Measurements from ENCODE around the gene SLIT3.
"Not testable (repeated sequence)": the region's sequence is repeated elsewhere in the genome, so short reads cannot be mapped to it uniquely, and the experiment has no call there.

The SLIT3 gene

GRCh38 chr5:169106911-169107706 lies 193.8 kb downstream of the SLIT3 start:
- DNase-seq (ENCODE audit: low spot score) = peak; percentile 78

DNA sequence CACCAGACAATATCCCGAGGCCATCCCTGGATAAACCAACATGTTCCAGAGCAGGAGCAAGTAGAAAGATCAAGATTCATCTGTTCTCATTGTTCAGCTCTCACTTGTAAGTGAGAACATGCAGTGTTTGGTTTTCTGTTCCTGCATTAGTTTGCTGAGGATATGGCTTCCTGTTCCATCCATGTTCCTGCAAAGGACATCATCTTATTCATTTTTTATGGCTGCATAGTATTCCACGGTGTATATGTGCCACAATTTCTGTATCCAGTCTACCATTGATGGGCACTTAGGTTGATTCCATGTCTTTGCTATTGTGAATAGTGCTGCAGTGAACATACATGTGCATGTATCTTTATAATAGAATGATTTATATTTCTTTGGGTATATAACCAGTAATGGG lies 195.4 kb downstream of the SLIT3 start:
- DNase-seq (ENCODE audit: low spot score) = not testable (repeated sequence)

DNA sequence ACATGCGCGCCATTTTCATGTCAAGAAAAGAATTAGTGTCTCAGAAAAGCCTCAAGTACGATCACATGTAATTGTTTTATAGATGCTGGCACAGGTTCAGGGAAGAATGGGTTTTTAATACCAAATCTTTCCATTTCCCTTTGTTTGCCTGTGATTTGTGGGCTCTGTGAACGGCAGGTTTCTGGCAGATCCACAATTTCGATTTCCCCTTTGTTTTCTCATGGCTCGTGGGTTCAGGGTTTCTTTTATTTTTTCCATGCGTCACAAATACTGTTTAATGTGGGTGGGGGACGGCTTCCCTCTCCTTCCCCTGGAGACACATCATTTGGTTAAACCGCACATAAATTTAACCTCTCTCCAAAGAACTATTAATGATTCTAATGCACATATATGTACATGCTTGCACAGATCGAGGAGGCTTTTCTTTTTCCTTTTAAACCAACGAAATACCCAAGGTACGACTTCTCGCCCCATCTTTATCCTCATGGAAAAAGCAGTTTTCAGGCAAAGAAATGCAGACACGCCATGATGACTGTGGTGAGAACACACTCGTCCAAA lies 195.9 kb downstream of the SLIT3 start:
- no peak for DNase-seq (ENCODE audit: low spot score)

DNA sequence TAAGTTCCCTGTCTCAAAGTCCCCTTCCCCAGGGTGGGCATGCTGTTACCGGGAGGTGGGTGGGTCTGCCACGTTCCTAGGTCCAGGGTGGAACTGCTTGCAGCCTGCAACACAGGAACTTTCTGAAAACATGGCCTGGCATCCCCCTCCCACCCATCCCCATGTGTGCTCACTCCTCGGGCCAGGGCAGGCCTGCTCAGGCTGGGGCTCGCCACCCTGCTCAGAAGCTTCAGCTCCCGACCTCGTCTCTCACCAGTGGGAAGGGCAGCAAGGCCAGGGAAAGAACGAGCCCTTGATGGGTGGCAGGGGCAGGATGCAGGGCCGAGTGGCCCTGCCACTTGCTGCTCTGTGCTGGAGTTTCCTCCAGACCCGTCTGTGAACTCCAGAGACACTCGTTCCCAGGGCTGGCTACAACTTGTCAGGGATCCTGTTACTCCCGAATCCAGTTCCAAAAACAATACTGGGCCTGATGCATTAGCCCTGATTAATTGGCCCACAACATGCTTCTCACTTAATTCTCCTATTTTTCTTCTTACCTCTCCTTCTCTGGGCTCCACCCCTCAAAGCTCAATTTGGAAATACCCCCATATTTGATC lies 197.3 kb downstream of the SLIT3 start:
- no peak for DNase-seq (ENCODE audit: low spot score)

- DNase-seq (ENCODE audit: low spot score) = no peak
Measured at GRCh38 chr5:169101966-169102365, 199.0 kb downstream of the SLIT3 start.

DNA sequence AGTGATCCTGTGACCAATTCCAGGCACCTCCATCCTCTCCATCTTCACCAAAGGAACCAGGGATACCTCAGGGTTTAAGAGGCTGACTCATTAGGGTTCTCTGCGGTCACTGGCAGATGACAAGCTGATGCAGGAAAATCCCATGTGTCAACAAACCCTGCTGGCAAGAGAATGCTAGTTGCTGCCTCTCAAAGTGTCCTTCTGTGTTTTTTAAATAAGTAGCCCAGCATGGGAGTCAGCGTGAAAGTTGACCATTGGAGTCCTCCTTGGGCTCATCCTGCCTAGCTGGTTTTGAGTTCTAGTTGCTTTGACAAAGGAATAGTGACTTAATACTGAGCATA lies 200.2 kb downstream of the SLIT3 start:
- no peak for DNase-seq (ENCODE audit: low spot score)

DNA sequence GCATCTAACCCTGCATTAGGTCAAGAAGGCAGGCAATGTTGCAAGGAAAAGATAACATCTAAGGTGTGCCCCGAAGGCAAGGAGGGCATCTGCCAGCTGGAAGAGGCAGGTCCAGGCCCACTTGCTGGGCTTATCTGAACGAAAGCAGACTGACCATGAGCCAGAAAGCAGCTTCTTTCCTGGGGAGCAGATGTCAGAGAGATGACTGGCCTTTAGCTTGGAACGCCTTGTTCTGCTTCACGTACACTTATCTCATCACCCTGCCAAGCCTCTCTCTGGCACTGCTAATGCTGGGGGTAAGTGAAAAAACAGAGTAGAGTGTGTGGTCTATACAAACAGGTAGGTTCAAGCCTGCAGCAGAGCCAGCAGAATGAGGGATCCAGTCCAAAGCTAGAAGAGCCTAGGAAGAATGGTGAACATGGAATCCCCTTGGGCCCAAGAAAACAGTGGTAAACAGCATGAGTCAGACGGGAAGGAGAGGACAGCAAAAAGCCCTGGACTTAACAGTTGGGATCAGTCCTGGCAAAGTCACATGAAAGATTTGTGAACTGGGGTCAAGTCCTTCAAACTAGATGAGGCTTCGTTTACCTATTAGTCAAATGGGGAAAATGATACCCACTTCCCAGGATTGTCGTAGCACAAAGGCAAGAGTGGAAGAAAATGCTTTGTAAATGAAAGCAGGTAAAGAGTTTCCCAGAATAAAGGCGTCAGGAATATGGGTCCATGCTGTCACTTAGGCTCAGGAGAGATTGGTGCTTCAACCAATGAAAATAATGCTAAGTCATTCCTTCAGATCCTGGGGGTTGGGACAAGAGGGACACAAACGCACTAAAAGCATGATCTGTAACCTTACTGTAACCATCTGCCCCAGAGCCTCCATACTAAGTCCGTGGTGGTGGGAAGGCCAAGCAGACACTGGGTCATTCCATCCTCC lies 200.9 kb downstream of the SLIT3 start:
- DNase-seq (ENCODE audit: low spot score) = no peak

GRCh38 chr5:169098331-169099121 lies 202.4 kb downstream of the SLIT3 start:
- DNase-seq (ENCODE audit: low spot score) = no peak

- DNase-seq (ENCODE audit: low spot score) = no peak
Measured at GRCh38 chr5:169097374-169098326, 203.3 kb downstream of the SLIT3 start.

DNA sequence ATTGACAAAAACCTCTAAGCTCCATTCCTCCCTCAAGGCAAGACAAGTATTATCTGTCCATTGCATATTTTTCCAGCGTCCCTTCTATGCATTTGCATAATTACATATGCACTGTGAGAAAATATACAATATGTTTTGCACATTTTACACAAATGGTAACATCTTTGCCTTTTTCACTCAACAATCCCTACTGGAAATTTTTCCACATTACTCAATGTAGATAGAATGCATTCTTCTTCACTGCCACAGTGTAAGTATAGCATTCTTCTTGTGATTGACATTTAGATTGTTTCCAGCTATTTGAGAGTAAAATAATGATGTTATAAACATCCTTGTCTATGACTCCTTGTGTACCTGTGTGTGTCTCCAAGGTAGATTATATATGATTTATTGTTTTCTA lies 205.0 kb downstream of the SLIT3 start:
- DNase-seq (ENCODE audit: low spot score) = no peak

DNA sequence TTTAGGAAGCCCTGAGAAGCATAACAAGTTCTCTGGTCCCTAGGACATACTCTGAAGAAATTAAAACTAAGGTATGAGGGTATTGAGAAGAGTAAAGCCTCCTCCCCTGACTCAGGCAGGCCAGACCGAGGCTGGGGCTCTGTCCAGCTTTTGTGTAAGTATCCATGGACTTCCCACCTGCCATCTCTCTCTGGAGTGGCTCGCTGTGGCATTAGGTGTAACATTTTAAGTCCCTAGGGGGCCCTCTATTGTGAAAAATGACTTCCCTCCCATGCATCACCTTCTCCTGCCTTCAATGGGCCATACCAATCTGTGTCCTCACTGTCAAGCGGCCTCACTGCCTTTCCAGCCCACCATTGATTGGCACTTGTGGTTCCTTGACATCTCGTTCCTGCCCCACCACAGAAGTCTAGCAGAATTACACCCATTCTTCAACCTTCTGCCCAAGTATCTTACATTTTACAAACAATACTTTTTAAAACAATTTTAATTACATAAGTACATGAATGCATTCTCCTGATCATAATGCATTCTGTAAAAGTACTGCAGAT lies 205.5 kb downstream of the SLIT3 start:
- no peak for DNase-seq (ENCODE audit: low spot score)

DNA sequence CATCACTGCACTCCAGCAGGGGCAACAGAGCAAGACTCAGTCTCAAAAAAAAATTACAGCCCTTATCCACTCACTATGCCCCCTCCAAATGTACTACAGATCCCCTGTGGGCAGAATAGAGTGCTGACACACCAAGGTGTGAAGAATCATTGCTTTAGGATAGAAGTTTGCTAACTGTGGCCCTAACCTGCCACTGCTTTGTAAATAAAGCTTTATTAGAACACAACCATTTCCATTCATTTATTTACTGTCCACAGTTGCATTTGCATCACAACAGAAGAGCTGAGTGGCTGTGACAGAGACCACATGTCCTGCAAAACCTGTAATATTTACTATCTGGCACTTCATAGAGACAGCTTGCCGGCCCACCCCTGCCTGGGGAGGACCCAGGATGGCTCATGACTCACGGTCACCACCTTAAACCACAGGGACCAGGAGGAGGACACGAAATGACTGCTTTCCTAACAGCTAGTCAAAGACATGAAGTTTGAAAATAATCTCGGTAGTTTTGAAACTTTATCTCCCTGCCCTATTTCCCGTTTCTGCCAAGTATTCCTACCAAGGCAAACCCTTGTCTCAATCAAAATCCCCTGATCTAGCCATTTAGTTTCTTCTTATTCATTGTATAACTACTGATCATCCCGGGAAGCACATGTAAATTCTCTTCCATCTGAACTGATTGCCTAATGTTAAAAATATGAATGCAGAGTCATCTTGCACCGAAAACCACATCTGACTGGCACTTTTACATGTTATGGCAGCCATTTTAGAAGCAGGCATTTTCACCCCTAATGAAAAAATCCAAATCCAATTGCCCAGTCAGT lies 206.1 kb downstream of the SLIT3 start:
- DNase-seq (ENCODE audit: low spot score) = no peak

DNA sequence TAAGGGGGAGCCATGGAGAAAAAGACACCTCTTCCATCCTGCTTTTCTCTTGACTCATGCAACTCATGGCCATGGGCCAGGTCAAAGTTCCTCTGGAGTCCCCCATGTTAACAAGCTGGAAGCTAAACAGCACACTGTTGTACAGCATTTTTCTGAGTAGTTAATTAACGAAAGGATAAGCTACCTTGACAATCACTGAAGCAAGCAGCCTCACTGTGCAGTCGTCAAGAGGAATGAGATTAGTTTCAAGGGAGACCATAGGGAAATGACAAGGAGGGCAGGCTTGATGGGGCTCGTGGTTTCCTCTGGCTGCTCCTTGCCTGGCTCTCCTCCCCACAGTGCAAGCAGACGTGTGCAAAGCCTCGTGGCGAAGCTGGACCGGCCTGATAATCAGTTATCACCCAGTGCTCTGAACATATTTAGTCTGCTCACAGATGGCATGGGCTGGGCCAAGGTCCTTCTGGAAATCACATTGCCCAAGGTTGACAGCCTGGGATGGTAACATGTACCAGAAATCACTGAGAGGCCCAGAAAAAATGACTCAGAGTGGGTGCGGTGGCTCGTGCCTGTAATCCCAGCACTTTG lies 209.5 kb downstream of the SLIT3 start:
- DNase-seq (ENCODE audit: low spot score) = no peak

DNA sequence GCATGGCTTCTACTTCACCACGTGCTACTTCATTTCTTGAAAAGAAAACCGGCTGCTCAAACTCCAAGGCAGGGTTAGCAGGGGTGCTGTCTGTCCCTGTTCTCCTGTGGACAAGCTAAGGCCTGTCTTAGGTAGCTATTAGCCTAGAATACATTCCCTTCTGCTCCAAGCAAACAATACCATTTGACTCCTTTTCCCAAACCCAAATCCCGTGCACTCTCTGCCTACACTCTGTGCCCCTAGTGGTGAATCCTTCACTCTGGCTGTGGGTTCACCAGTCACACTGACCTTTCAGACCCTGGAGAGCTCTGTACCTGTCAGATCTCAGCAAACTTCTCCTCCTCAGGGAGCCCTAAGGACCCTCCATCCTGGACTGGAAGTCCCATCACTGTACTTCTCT lies 211.6 kb downstream of the SLIT3 start:
- DNase-seq (ENCODE audit: low spot score) = no peak

- DNase-seq (ENCODE audit: low spot score) = no peak
Measured at GRCh38 chr5:169088028-169088725, 212.8 kb downstream of the SLIT3 start.

GRCh38 chr5:169085636-169086035 lies 215.3 kb downstream of the SLIT3 start:
- DNase-seq (ENCODE audit: low spot score) = no peak

DNA sequence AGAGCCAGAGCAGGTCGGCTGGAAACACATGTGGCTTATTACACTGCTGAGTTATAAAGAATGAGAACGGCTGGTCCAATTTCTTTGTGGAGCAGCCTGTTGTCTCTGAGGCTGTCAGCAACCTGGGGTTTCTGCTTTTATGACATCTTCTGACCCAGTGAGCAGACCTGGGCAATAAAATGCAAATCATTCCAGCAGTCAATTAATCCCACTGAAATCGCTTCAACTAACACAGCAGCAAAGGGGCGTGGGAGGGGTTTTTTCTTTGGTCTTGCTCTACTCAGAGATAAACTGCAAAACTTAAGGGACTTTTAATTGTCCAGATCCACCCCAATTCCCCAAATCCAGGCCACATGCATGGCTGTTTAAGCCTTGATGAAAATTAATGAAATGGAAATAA lies 215.7 kb downstream of the SLIT3 start:
- DNase-seq (ENCODE audit: low spot score) = no peak

DNA sequence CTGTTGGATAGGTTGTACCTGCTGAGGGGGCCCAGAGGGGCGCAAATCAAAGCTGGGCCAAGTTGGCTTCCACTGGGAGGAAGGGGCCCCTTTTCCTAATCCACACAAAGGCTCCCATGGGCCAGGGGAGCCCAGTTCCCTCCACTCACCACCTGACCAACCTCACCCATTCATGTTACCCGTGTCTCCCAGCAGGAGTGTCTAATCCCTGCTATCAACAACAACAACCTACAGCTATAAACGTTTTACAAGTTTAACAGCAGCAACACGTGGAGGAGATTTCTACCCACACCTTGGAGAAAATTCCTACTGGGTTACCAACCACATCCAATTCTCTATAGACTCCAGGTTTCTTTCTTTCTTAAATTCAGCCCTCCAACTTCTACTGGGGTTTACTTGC lies 216.2 kb downstream of the SLIT3 start:
- DNase-seq (ENCODE audit: low spot score) = no peak

Measured in SK-N-DZ (cell line).